ENCODE results near the gene PRKAG3. TPM values are rescaled to one million over a fixed set of nuclear protein-coding genes. Genes with fewer than 3 reads are reported as not detected.
A peak's percentile ranks its signal among the peaks of the same experiment; 100 is the strongest.

Gene PRKAG3
- total RNA-seq, 2 donors from 2014 or later, result not detected

- H3K4me3 Mint-ChIP-seq, result no peak overlapping the region
- ATAC-seq (replicated peaks), result no peak
- no peaks in the 10 kb centered on the region for H3K36me3 Mint-ChIP-seq (ENCODE audit: low read depth)
- no peaks in the 10 kb centered on the region for H3K4me1 Mint-ChIP-seq
- peaks cover 20% of the 10 kb centered on the region for H3K27me3 Mint-ChIP-seq
- H3K27ac Mint-ChIP-seq, result no peak overlapping the region
- H3K9me3 Mint-ChIP-seq, result no peaks in the 10 kb centered on the region
Measured at GRCh38 chr2:218820746-218821369, 10.7 kb downstream of the PRKAG3 start.

DNA sequence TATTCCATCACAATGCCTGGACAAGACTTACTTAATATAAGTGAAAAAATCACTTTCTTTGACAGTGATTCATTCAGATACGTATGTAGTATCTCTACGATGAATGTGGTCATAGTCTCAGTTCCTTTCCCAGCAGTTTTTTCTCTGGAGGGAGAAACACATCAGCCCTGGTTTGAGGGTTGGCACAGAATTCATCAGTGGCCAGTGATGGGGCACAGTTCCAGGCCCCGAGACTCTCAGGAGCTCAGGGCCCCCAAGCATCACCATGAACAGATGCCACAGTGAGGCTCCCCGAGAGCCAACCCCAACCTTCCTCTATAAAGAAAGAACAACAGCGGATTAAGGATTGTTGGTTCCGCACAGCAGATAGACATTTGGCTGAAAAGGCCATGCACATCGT lies 12.5 kb downstream of the PRKAG3 start:
- no peak for ATAC-seq (replicated peaks)
- Mint-ChIP-seq H3K27ac (no peak overlapping the region), H3K4me1 (no peaks in the 10 kb centered on the region), H3K4me3 (no peak overlapping the region), H3K36me3 (ENCODE audit: low read depth) (no peaks in the 10 kb centered on the region), H3K27me3 (peaks cover 20% of the 10 kb centered on the region), H3K9me3 (no peaks in the 10 kb centered on the region)

GRCh38 chr2:218816561-218817011 lies 15.0 kb downstream of the PRKAG3 start:
- H3K36me3 Mint-ChIP-seq (ENCODE audit: low read depth), result no peaks in the 10 kb centered on the region
- H3K27ac Mint-ChIP-seq, result peak overlapping the region; percentile 0
- H3K4me3 Mint-ChIP-seq, result no peak overlapping the region
- no peaks in the 10 kb centered on the region for H3K9me3 Mint-ChIP-seq
- no peak for ATAC-seq (replicated peaks)
- H3K4me1 Mint-ChIP-seq, result no peaks in the 10 kb centered on the region
- H3K27me3 Mint-ChIP-seq, result peaks cover 19% of the 10 kb centered on the region

- peaks cover 20% of the 10 kb centered on the region for H3K27me3 Mint-ChIP-seq
- H3K36me3 Mint-ChIP-seq (ENCODE audit: low read depth), result no peaks in the 10 kb centered on the region
- no peak overlapping the region for H3K4me3 Mint-ChIP-seq
- H3K4me1 Mint-ChIP-seq, result no peaks in the 10 kb centered on the region
- no peak overlapping the region for H3K27ac Mint-ChIP-seq
- ATAC-seq (replicated peaks), result no peak
- H3K9me3 Mint-ChIP-seq, result no peaks in the 10 kb centered on the region
Measured at GRCh38 chr2:218815649-218816048, 16.0 kb downstream of the PRKAG3 start.

DNA sequence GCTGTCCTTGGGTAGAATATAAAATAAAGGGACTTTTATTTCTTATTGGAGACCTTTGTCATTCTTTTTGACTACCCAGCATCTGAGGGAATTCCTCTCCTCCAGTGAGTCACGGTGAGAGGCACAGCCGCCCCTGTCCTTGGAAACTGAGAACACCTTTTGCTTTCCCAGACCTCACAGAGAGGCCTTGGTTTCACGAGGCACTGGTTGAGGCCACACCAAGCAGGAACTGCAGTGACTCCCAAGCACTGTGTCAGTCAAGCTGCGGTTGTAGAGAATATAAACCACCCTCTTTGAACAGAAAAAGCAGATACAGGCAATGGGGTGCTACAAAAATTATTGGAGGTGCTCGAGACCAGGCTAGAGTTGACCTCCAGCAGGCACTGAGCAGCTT lies 16.4 kb downstream of the PRKAG3 start:
- no peak overlapping the region for H3K27ac Mint-ChIP-seq
- no peaks in the 10 kb centered on the region for H3K9me3 Mint-ChIP-seq
- no peaks in the 10 kb centered on the region for H3K36me3 Mint-ChIP-seq (ENCODE audit: low read depth)
- no peaks in the 10 kb centered on the region for H3K4me1 Mint-ChIP-seq
- H3K27me3 Mint-ChIP-seq, result peaks cover 16% of the 10 kb centered on the region
- no peak overlapping the region for H3K4me3 Mint-ChIP-seq
- no peak for ATAC-seq (replicated peaks)

DNA sequence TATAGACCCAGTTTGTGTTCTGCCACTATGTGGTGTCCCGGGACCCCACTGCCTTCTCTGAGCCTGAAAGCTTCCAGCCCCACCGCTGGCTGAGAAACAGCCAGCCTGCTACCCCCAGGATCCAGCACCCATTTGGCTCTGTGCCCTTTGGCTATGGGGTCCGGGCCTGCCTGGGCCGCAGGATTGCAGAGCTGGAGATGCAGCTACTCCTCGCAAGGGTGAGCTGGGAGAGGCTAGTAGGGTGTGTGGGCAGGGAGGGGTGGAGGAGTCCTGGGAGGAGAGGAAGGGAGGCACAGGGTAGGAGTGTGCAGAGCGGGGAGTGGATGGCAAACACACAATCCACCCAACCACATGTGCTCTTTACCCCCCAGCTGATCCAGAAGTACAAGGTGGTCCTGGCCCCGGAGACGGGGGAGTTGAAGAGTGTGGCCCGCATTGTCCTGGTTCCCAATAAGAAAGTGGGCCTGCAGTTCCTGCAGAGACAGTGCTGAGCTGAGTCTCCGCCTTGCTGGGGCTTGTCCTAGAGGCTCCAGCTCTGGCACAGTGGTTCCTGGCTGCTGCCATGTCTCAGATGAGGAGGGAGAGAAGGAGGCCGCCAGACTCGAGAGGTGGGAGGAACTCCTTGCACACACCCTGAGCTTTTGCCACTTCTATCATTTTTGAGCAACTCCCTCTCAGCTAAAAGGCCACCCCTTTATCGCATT lies 16.9 kb downstream of the PRKAG3 start:
- no peak for ATAC-seq (replicated peaks)
- Mint-ChIP-seq H3K36me3 (ENCODE audit: low read depth) (no peaks in the 10 kb centered on the region), H3K27me3 (peaks cover 16% of the 10 kb centered on the region), H3K4me3 (no peak overlapping the region), H3K27ac (no peak overlapping the region), H3K9me3 (no peaks in the 10 kb centered on the region), H3K4me1 (no peaks in the 10 kb centered on the region)

DNA sequence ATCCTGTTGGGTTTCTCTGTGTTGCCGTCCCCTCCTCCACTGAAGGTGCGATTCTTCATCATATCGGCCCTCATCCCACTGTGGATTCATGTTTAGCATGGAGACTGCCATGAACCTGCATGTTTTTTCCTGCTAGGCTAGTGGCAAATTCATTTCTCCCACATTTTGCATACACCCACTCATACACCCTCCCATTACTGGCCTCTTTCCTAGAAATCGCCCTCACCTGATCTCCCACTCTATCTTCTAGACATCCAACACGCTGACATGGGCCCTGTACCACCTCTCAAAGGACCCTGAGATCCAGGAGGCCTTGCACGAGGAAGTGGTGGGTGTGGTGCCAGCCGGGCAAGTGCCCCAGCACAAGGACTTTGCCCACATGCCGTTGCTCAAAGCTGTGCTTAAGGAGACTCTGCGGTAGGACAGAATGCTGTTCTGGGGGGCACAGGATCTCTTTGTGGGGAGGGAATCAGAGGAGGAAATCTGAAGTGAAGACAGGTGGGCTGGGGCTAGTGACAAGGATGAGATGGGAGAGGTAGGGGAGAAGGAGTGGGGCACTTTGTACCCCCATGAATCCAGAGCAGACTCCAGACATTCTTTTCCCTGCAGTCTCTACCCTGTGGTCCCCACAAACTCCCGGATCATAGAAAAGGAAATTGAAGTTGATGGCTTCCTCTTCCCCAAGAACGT lies 17.7 kb downstream of the PRKAG3 start:
- Mint-ChIP-seq H3K27me3 (peaks cover 24% of the 10 kb centered on the region), H3K4me3 (no peak overlapping the region), H3K27ac (no peak overlapping the region), H3K4me1 (no peaks in the 10 kb centered on the region), H3K36me3 (ENCODE audit: low read depth) (no peaks in the 10 kb centered on the region), H3K9me3 (no peaks in the 10 kb centered on the region)
- ATAC-seq (replicated peaks), result no peak

- H3K4me3 Mint-ChIP-seq, result no peak overlapping the region
- no peak overlapping the region for H3K27ac Mint-ChIP-seq
- no peak for ATAC-seq (replicated peaks)
- H3K27me3 Mint-ChIP-seq, result peaks cover 24% of the 10 kb centered on the region
- H3K9me3 Mint-ChIP-seq, result no peaks in the 10 kb centered on the region
- H3K36me3 Mint-ChIP-seq (ENCODE audit: low read depth), result no peaks in the 10 kb centered on the region
- H3K4me1 Mint-ChIP-seq, result no peaks in the 10 kb centered on the region
Measured at GRCh38 chr2:218812861-218813260, 18.7 kb downstream of the PRKAG3 start.

DNA sequence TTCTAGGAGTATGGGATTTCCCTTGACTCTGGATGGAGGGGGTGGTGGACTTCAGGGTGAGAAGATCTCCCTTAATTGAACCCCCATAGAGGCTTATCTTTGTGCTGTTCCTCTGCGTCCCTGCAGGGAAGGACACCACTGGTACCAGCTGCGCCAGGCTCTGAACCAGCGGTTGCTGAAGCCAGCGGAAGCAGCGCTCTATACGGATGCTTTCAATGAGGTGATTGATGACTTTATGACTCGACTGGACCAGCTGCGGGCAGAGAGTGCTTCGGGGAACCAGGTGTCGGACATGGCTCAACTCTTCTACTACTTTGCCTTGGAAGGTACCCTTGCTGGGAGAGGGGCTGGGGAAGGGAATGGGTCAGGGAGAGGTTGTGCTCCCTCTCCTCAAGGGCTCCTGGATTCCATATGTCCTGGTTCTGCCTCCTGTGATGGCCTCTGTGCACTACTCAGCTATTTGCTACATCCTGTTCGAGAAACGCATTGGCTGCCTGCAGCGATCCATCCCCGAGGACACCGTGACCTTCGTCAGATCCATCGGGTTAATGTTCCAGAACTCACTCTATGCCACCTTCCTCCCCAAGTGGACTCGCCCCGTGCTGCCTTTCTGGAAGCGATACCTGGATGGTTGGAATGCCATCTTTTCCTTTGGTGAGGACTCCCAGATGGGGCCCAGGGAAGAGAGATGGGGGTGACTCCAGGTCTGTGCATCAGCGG lies 19.3 kb downstream of the PRKAG3 start:
- Mint-ChIP-seq H3K9me3 (no peaks in the 10 kb centered on the region), H3K27ac (no peak overlapping the region), H3K4me1 (no peaks in the 10 kb centered on the region), H3K4me3 (no peak overlapping the region), H3K36me3 (ENCODE audit: low read depth) (no peaks in the 10 kb centered on the region), H3K27me3 (peaks cover 20% of the 10 kb centered on the region)
- ATAC-seq (replicated peaks), result no peak

GRCh38 chr2:218811382-218811781 lies 20.2 kb downstream of the PRKAG3 start:
- ATAC-seq (replicated peaks), result no peak
- Mint-ChIP-seq H3K27ac (no peak overlapping the region), H3K4me3 (no peak overlapping the region), H3K27me3 (peaks cover 16% of the 10 kb centered on the region), H3K9me3 (no peaks in the 10 kb centered on the region), H3K36me3 (ENCODE audit: low read depth) (no peaks in the 10 kb centered on the region), H3K4me1 (no peaks in the 10 kb centered on the region)

- H3K9me3 Mint-ChIP-seq, result peaks cover 1% of the 10 kb centered on the region
- no peak overlapping the region for H3K4me3 Mint-ChIP-seq
- H3K4me1 Mint-ChIP-seq, result no peaks in the 10 kb centered on the region
- no peak for ATAC-seq (replicated peaks)
- H3K36me3 Mint-ChIP-seq (ENCODE audit: low read depth), result no peaks in the 10 kb centered on the region
- no peak overlapping the region for H3K27ac Mint-ChIP-seq
- H3K27me3 Mint-ChIP-seq, result peaks cover 19% of the 10 kb centered on the region
Measured at GRCh38 chr2:218810256-218810655, 21.3 kb downstream of the PRKAG3 start.

- Mint-ChIP-seq H3K36me3 (ENCODE audit: low read depth) (no peaks in the 10 kb centered on the region), H3K27me3 (peaks cover 24% of the 10 kb centered on the region), H3K9me3 (peaks cover 7% of the 10 kb centered on the region), H3K27ac (no peak overlapping the region), H3K4me3 (no peak overlapping the region), H3K4me1 (no peaks in the 10 kb centered on the region)
- no peak for ATAC-seq (replicated peaks)
Measured at GRCh38 chr2:218809515-218809914, 22.1 kb downstream of the PRKAG3 start.

DNA sequence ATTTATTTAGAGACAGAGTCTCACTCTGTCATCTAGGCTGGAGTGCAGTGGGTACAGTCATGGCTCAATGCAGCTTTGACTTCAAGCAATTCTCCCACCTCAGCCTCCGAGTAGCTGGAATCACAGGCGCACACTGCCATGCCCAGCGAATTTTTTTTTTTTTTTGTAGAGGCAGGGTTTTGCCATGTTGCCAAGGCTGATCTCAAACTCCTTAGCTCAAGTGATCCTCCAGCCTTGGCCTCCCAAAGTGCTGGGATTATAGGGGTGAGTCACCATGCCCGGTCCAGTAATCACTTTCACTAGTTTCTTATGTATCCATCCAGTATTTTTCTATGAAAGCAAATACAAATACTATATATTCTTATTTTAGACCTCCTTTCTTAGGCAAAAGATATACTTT lies 24.0 kb downstream of the PRKAG3 start:
- Mint-ChIP-seq H3K27me3 (peaks cover 24% of the 10 kb centered on the region), H3K36me3 (ENCODE audit: low read depth) (no peaks in the 10 kb centered on the region), H3K27ac (no peak overlapping the region), H3K4me3 (no peak overlapping the region), H3K4me1 (no peaks in the 10 kb centered on the region), H3K9me3 (peaks cover 7% of the 10 kb centered on the region)
- no peak for ATAC-seq (replicated peaks)

DNA sequence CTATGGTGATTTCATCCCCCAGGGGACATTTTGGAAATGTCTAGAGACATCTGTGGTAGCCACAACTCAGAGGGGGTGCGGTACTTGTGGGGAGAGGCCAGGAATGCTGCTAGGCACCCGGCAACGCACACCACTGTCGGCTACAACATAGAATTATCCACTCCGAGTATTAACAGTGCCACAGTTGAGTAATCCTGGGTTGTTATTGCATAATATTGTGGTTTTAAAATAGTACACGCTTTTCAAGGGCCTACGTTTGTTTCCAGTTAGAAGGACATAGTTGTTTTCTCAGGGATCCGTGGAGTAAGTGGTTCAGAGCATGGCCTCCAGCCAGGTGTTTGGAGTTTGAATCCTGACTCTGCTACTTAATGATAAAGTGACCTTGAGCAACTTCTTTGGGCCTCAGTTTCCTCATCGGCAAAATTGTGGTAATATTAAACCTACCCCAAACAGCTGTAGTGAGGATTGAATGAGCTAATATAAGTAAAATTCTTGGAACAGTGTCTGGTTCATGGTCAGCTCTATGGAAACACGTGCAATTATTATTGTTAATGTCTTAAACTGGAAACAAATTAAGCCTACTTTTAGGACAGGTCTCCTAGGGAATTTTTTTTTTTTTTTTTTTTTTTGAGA lies 25.1 kb downstream of the PRKAG3 start:
- no peak for ATAC-seq (replicated peaks)
- Mint-ChIP-seq H3K27me3 (peaks cover 22% of the 10 kb centered on the region), H3K9me3 (peaks cover 7% of the 10 kb centered on the region), H3K4me3 (no peak overlapping the region), H3K27ac (no peak overlapping the region), H3K36me3 (ENCODE audit: low read depth) (no peaks in the 10 kb centered on the region), H3K4me1 (no peaks in the 10 kb centered on the region)
